Stimulated activated CD4-positive, alpha-beta T cell treated with anti-CD3 and anti-CD28 coated beads, Interleukin-12 subunit alpha, Interleukin-12 subunit beta, amount 100 ng/mL, for 4 hours (primary cell): ENCODE results near the gene GSTT2.

Source experiments
- DNase-seq: peaks from one replicate; pipeline ENCODE4 v3.0.0-alpha.2; 2020

GSTT2 gene

GRCh38 chr22:24009227-24010017 lies 29.5 kb downstream of the GSTT2 start:
- no peak for DNase-seq

GRCh38 chr22:24010018-24010391 lies 30.1 kb downstream of the GSTT2 start:
- no peak for DNase-seq

- no peak for DNase-seq
Measured at GRCh38 chr22:24011735-24012068, 31.8 kb downstream of the GSTT2 start.

GRCh38 chr22:24016156-24016555 lies 36.2 kb downstream of the GSTT2 start:
- no peak for DNase-seq

- no peak for DNase-seq
Measured at GRCh38 chr22:24021304-24021703, 41.4 kb downstream of the GSTT2 start.

- no peak for DNase-seq
Measured at GRCh38 chr22:24023204-24023789, 43.4 kb downstream of the GSTT2 start.

- no peak for DNase-seq
Measured at GRCh38 chr22:24024354-24024753, 44.4 kb downstream of the GSTT2 start.

GRCh38 chr22:24025475-24025874 lies 45.5 kb downstream of the GSTT2 start:
- no peak for DNase-seq

GRCh38 chr22:24026056-24026455 lies 46.1 kb downstream of the GSTT2 start:
- no peak for DNase-seq

GRCh38 chr22:24026733-24027132 lies 46.8 kb downstream of the GSTT2 start:
- no peak for DNase-seq

GRCh38 chr22:24027389-24027975 lies 47.5 kb downstream of the GSTT2 start:
- DNase-seq = no peak

GRCh38 chr22:24027991-24028390 lies 48.1 kb downstream of the GSTT2 start:
- DNase-seq = no peak

GRCh38 chr22:24028533-24028932 lies 48.6 kb downstream of the GSTT2 start:
- no peak for DNase-seq

GRCh38 chr22:24029304-24029703 lies 49.4 kb downstream of the GSTT2 start:
- no peak for DNase-seq

- no peak for DNase-seq
Measured at GRCh38 chr22:24030186-24030702, 50.3 kb downstream of the GSTT2 start.
